Stimulated activated CD4-positive, alpha-beta T cell treated with anti-CD3 and anti-CD28 coated beads, Interleukin-2, amount 100 ng/mL, for 48 hours (primary cell): ENCODE results near the gene INF2.
"Not testable (repeated sequence)": the region's sequence is repeated elsewhere in the genome, so short reads cannot be mapped to it uniquely, and the experiment has no call there.

Experiments
- DNase-seq, 2 donors: peaks; one replicate each; pipeline ENCODE4 v3.0.0-alpha.2; 2020

INF2 gene

GRCh38 chr14:104739546-104740516 is 50.4 kb downstream of the INF2 start:
- no peak for DNase-seq

- DNase-seq = no peak
Measured at GRCh38 chr14:104741108-104741802, 51.8 kb downstream of the INF2 start.

- no peak for DNase-seq
Measured at GRCh38 chr14:104741803-104742251, 52.4 kb downstream of the INF2 start.

GRCh38 chr14:104742586-104743455 is 53.4 kb downstream of the INF2 start:
- DNase-seq = no peak

- DNase-seq = no peak
Measured at GRCh38 chr14:104743461-104744380, 54.3 kb downstream of the INF2 start.

GRCh38 chr14:104744484-104744883 is 55.1 kb downstream of the INF2 start:
- no peak for DNase-seq

GRCh38 chr14:104745431-104745830 is 56.0 kb downstream of the INF2 start:
- DNase-seq = no peak

- DNase-seq = no peak
Measured at GRCh38 chr14:104746071-104746545, 56.7 kb downstream of the INF2 start.

- DNase-seq = no peak
Measured at GRCh38 chr14:104746934-104747481, 57.6 kb downstream of the INF2 start.

GRCh38 chr14:104747876-104748275 is 58.5 kb downstream of the INF2 start:
- DNase-seq = no peak

- no peak for DNase-seq
Measured at GRCh38 chr14:104749111-104749649, 59.8 kb downstream of the INF2 start.

- DNase-seq = no peak
Measured at GRCh38 chr14:104750056-104750752, 60.8 kb downstream of the INF2 start.

- DNase-seq = not testable (repeated sequence)
Measured at GRCh38 chr14:104750753-104751057, 61.3 kb downstream of the INF2 start.

GRCh38 chr14:104751539-104752422 is 62.4 kb downstream of the INF2 start:
- no peak for DNase-seq

- no peak for DNase-seq
Measured at GRCh38 chr14:104752423-104752734, 63.0 kb downstream of the INF2 start.

- peak; percentile 99 for DNase-seq
Measured at GRCh38 chr14:104752735-104753527, 63.5 kb downstream of the INF2 start, which contains the start of gene SIVA1. Gene SIVA1 (plus strand): TSS chr14:104753147. CDS start chr14:104753202, 55 bp downstream.

GRCh38 chr14:104753528-104754212 is 64.3 kb downstream of the INF2 start:
- DNase-seq = no peak
